CD4-positive, alpha-beta memory T cell (primary cell): ENCODE measurements around the gene TTC32. TPM values are rescaled to one million over a fixed set of nuclear protein-coding genes. Genes with fewer than 3 reads are reported as not detected.
"Not testable (repeated sequence)": the region's sequence is repeated elsewhere in the genome, so short reads cannot be mapped to it uniquely, and the experiment has no call there.

Experiments used
- CTCF ChIA-PET: fragments of 350-600 bp; sonication (Branson Sonifier 250); formaldehyde crosslinking; loops from one replicate; lab custom pipeline; 2021; ENCODE audit warnings: inconsistent platforms; ENCODE audit not compliant: partially characterized antibody; lab: Charles Lee
- POLR2A ChIA-PET: fragments of 350-600 bp; sonication (Branson Sonifier 250); formaldehyde crosslinking; loops from one replicate; lab custom pipeline; 2021; ENCODE audit not compliant: partially characterized antibody; lab: Charles Lee
- DNase-seq, 5 donors: peaks; one replicate each; pipeline versions ENCODE4 v3.0.0 to v3.0.0-alpha.2; 2020 to 2022; ENCODE audit warnings: mixed read lengths in 1 of 5
- H3K27ac ChIP-seq: one replicate; pipeline ENCODE4 v1.7.0; 2013; ENCODE audit warnings: low read depth, low read length
- H3K27me3 ChIP-seq: 2 replicates; pipeline ENCODE4 v1.7.0; 2013; ENCODE audit warnings: mild to moderate bottlenecking, low read length, moderate library complexity; ENCODE audit not compliant: insufficient read depth
- H3K36me3 ChIP-seq: 2 replicates; pipeline ENCODE4 v1.7.0; 2013; ENCODE audit warnings: mild to moderate bottlenecking, low read length, moderate library complexity; ENCODE audit not compliant: insufficient read depth
- H3K4me1 ChIP-seq: 2 replicates; pipeline ENCODE4 v1.7.0; 2013; ENCODE audit warnings: mild to moderate bottlenecking, low read length, moderate library complexity; ENCODE audit not compliant: insufficient read depth
- H3K4me3 ChIP-seq, 2 donors: one replicate each; pipeline ENCODE4 v1.7.0; 2013; ENCODE audit warnings: low read length in 2 of 2, mild to moderate bottlenecking in 1 of 2
- H3K9me3 ChIP-seq, 2 donors: one replicate each; pipeline ENCODE4 v1.7.0; 2013; ENCODE audit warnings: low read length in 2 of 2, control low read depth in 1 of 2; ENCODE audit not compliant: control insufficient read depth in 1 of 2
- H3K27ac Mint-ChIP-seq, 7 donors: one replicate each; pipeline ENCODE4 v1.8.0; 2020 to 2021; ENCODE audit warnings: mixed read lengths in 7 of 7, mild to moderate bottlenecking in 6 of 7, inconsistent platforms in 3 of 7, moderate library complexity in 3 of 7
- H3K27me3 Mint-ChIP-seq, 2 donors: one replicate each; pipeline ENCODE4 v1.8.0; 2020 to 2021; ENCODE audit warnings: mixed read lengths in 2 of 2
- H3K36me3 Mint-ChIP-seq, 2 donors: one replicate each; pipeline ENCODE4 v1.8.0; 2020 to 2021; ENCODE audit warnings: mixed read lengths in 2 of 2, inconsistent platforms in 1 of 2, mild to moderate bottlenecking in 1 of 2
- H3K4me1 Mint-ChIP-seq, 4 donors: one replicate each; pipeline ENCODE4 v1.8.0; 2020 to 2021; ENCODE audit warnings: mixed read lengths in 4 of 4, mild to moderate bottlenecking in 1 of 4
- H3K4me3 Mint-ChIP-seq, 8 donors: one replicate each; pipeline ENCODE4 v1.8.0; 2020 to 2021; ENCODE audit warnings: mixed read lengths in 8 of 8, mild to moderate bottlenecking in 7 of 8, moderate library complexity in 6 of 8, inconsistent platforms in 3 of 8
- H3K9me3 Mint-ChIP-seq, 8 donors: one replicate each; pipeline ENCODE4 v1.8.0; 2020 to 2021; ENCODE audit warnings: mixed read lengths in 8 of 8, mild to moderate bottlenecking in 5 of 8, inconsistent platforms in 3 of 8, moderate library complexity in 1 of 8
- intact Hi-C: fragments of 100-400 bp; cut with micrococcal nuclease; formaldehyde crosslinking; loops from one replicate; pipeline ENCODE4 v1.15.1; 2023
- polyA plus RNA-seq, 2 donors: library from polyadenylated mRNA; unstranded; fragments of 300-500 nt; fragmentation: Illumina TruSeq; gene quantifications; one replicate each; pipeline ENCODE4 v1.2.3, GENCODE V29; 2021
- total RNA-seq, 2 experiments: library from RNA; stranded (reverse); gene quantifications; one replicate each; pipeline ENCODE4 v1.2.3, GENCODE V29; 2021

The TTC32 gene
- total and polyA plus RNA-seq, 4 experiments from 2014 or later: 24.3 to 48.7 (median 39.3) TPM

- POLR2A ChIA-PET: interaction anchor here (1.1 kb wide), 1 partner anchor 22 kb away, joined by 3 read pairs; no protein-coding TSS in a partner anchor
- H3K36me3 ChIP-seq, H3K9me3 Mint-ChIP-seq, H3K27me3 Mint-ChIP-seq, H3K27ac ChIP-seq, H3K9me3 ChIP-seq, H3K36me3 Mint-ChIP-seq, intact Hi-C loops, CTCF ChIA-PET, H3K27me3 ChIP-seq, H3K4me3 Mint-ChIP-seq, DNase-seq, H3K4me3 ChIP-seq, H3K27ac Mint-ChIP-seq: not testable (repeated sequence)
- peaks cover 16 to 29% (median 23%) of the 10 kb centered on the region in 4 donors for H3K4me1 Mint-ChIP-seq
- peaks cover 27% of the 10 kb centered on the region for H3K4me1 ChIP-seq
Observed at GRCh38 chr2:19891971-19892370, 9.8 kb downstream of the TTC32 start.

GRCh38 chr2:19890104-19890503 lies 11.7 kb downstream of the TTC32 start:
- H3K27ac ChIP-seq: no peak overlapping the region
- H3K27me3 ChIP-seq: no peaks in the 10 kb centered on the region
- H3K4me1 ChIP-seq: peaks cover 10% of the 10 kb centered on the region
- no peaks in the 10 kb centered on the region for H3K9me3 ChIP-seq
- H3K36me3 Mint-ChIP-seq: peaks cover 3 to 9% of the 10 kb centered on the region in 2 donors
- ChIA-PET CTCF (no interaction called here), POLR2A (no interaction called here)
- no peaks in the 10 kb centered on the region for H3K27me3 Mint-ChIP-seq
- H3K4me1 Mint-ChIP-seq: peaks cover 8 to 19% (median 14%) of the 10 kb centered on the region in 4 donors
- no peaks in the 10 kb centered on the region for H3K9me3 Mint-ChIP-seq
- DNase-seq: no peak
- no peaks in the 10 kb centered on the region for H3K36me3 ChIP-seq
- intact Hi-C loops: no loop called here
- H3K27ac Mint-ChIP-seq: no peak overlapping the region
- no peak overlapping the region for H3K4me3 Mint-ChIP-seq
- no peak overlapping the region for H3K4me3 ChIP-seq

GRCh38 chr2:19888831-19889230 lies 13.0 kb downstream of the TTC32 start:
- Mint-ChIP-seq H3K4me3 (no peak overlapping the region), H3K36me3 (peaks cover 3 to 7% of the 10 kb centered on the region in 2 donors), H3K27me3 (no peaks in the 10 kb centered on the region), H3K27ac (peak overlapping the region in 1 of 7 donors; percentile 85), H3K9me3 (no peaks in the 10 kb centered on the region), H3K4me1 (peaks cover 5 to 12% (median 6%) of the 10 kb centered on the region in 4 donors)
- CTCF ChIA-PET: interaction anchor here (1.3 kb wide), 1 partner anchor 26 kb away, joined by 3 read pairs; no protein-coding TSS in a partner anchor
- Histone ChIP-seq H3K36me3 (no peaks in the 10 kb centered on the region), H3K4me1 (no peaks in the 10 kb centered on the region), H3K4me3 (no peak overlapping the region), H3K27me3 (no peaks in the 10 kb centered on the region), H3K9me3 (no peaks in the 10 kb centered on the region), H3K27ac (no peak overlapping the region)
- POLR2A ChIA-PET: no interaction called here
- intact Hi-C loops: no loop called here
- DNase-seq: no peak

GRCh38 chr2:19887510-19887909 lies 14.3 kb downstream of the TTC32 start:
- POLR2A ChIA-PET: interaction anchor here (1.0 kb wide), 1 partner anchor 1328 kb away, joined by 5 read pairs; the partner anchor contains the start of gene RDH14

GRCh38 chr2:19886261-19886660 lies 15.5 kb downstream of the TTC32 start:
- no peak overlapping the region for H3K4me3 ChIP-seq
- H3K27ac ChIP-seq: no peak overlapping the region
- Mint-ChIP-seq H3K27ac (no peak overlapping the region), H3K36me3 (peaks cover 0 to 7% of the 10 kb centered on the region in 2 donors), H3K4me3 (no peak overlapping the region), H3K9me3 (no peaks in the 10 kb centered on the region), H3K4me1 (peaks cover 0 to 7% (median 2%) of the 10 kb centered on the region in 4 donors), H3K27me3 (no peaks in the 10 kb centered on the region)
- ChIA-PET POLR2A (no interaction called here), CTCF (no interaction called here)
- intact Hi-C loops: no loop called here
- DNase-seq: no peak
- no peaks in the 10 kb centered on the region for H3K9me3 ChIP-seq
- H3K27me3 ChIP-seq: no peaks in the 10 kb centered on the region
- no peaks in the 10 kb centered on the region for H3K4me1 ChIP-seq
- no peaks in the 10 kb centered on the region for H3K36me3 ChIP-seq

More at GRCh38 chr2:19887510-19887909, 14.3 kb downstream of the TTC32 start:
- no peak for DNase-seq
- no peak overlapping the region for H3K27ac ChIP-seq
- no peaks in the 10 kb centered on the region for H3K36me3 ChIP-seq
- no peaks in the 10 kb centered on the region for H3K27me3 ChIP-seq
- no peaks in the 10 kb centered on the region for H3K9me3 ChIP-seq
- intact Hi-C loops: no loop called here
- H3K4me3 Mint-ChIP-seq: no peak overlapping the region
- H3K27ac Mint-ChIP-seq: no peak overlapping the region
- H3K9me3 Mint-ChIP-seq: no peaks in the 10 kb centered on the region
- peaks cover 0 to 7% (median 6%) of the 10 kb centered on the region in 4 donors for H3K4me1 Mint-ChIP-seq
- H3K27me3 Mint-ChIP-seq: no peaks in the 10 kb centered on the region
- no peaks in the 10 kb centered on the region for H3K4me1 ChIP-seq
- CTCF ChIA-PET: interaction anchor here (1.3 kb wide), 1 partner anchor 24 kb away, joined by 3 read pairs; no protein-coding TSS in a partner anchor
- H3K4me3 ChIP-seq: no peak overlapping the region
- peaks cover 3 to 11% of the 10 kb centered on the region in 2 donors for H3K36me3 Mint-ChIP-seq

- Histone ChIP-seq H3K4me3 (no peak overlapping the region), H3K4me1 (no peaks in the 10 kb centered on the region), H3K27me3 (no peaks in the 10 kb centered on the region), H3K36me3 (no peaks in the 10 kb centered on the region), H3K27ac (no peak overlapping the region), H3K9me3 (no peaks in the 10 kb centered on the region)
- Mint-ChIP-seq H3K36me3 (peaks cover 0 to 7% of the 10 kb centered on the region in 2 donors), H3K4me3 (no peak overlapping the region), H3K4me1 (peaks cover 0 to 7% (median 2%) of the 10 kb centered on the region in 4 donors), H3K9me3 (no peaks in the 10 kb centered on the region), H3K27ac (peak overlapping the region in 2 of 7 donors; percentile 22 to 25), H3K27me3 (no peaks in the 10 kb centered on the region)
- POLR2A ChIA-PET: interaction anchor here (1.2 kb wide), 1 partner anchor 14 kb away, joined by 3 read pairs; no protein-coding TSS in a partner anchor
- intact Hi-C loops: no loop called here
- CTCF ChIA-PET: no interaction called here
- no peak for DNase-seq
Observed at GRCh38 chr2:19885791-19886190, 16.0 kb downstream of the TTC32 start.

- peak overlapping the region in 4 of 7 donors; percentile 26 to 52 (median 40) for H3K27ac Mint-ChIP-seq
- DNase-seq: no peak
- no peaks in the 10 kb centered on the region for H3K36me3 ChIP-seq
- no peak overlapping the region for H3K4me3 ChIP-seq
- H3K9me3 ChIP-seq: no peaks in the 10 kb centered on the region
- H3K27me3 Mint-ChIP-seq: no peaks in the 10 kb centered on the region
- H3K27me3 ChIP-seq: no peaks in the 10 kb centered on the region
- H3K4me3 Mint-ChIP-seq: no peak overlapping the region
- POLR2A ChIA-PET: no interaction called here
- intact Hi-C loops: no loop called here
- H3K9me3 Mint-ChIP-seq: no peaks in the 10 kb centered on the region
- peaks cover 0 to 12% of the 10 kb centered on the region in 2 donors for H3K36me3 Mint-ChIP-seq
- no peaks in the 10 kb centered on the region for H3K4me1 ChIP-seq
- H3K27ac ChIP-seq: no peak overlapping the region
- CTCF ChIA-PET: interaction anchor here (1.3 to 2.1 kb wide), 2 partner anchors 10 to 20 kb away, joined by 3 to 4 read pairs; no protein-coding TSS in a partner anchor
- peaks cover 0 to 2% (median 0%) of the 10 kb centered on the region in 4 donors for H3K4me1 Mint-ChIP-seq
Observed at GRCh38 chr2:19883971-19884720, 17.6 kb downstream of the TTC32 start.
